ENCODE measurements around the gene KIAA1191.

- TF ChIP-seq CTCF (IDR thresholded peaks at IDR 0.05; ENCODE audit: insufficient read depth, low read depth, low read length) (no peak), EZH2 (IDR thresholded peaks at IDR 0.05; ENCODE audit: insufficient read depth, low read length) (no peak)
Observed at GRCh38 chr5:176394096-176394495, 32.5 kb upstream of the KIAA1191 start.
